ENCODE data around the gene GRHL1. TPM values are rescaled to one million over a fixed set of nuclear protein-coding genes. Genes with fewer than 3 reads are reported as not detected.

The GRHL1 gene
- total RNA-seq, 1 experiment from 2014 or later: 2.5 TPM

GRCh38 chr2:9999693-10000092 lies 48.2 kb downstream of the GRHL1 start:
- no peak overlapping the region for H2BK20ac ChIP-seq (ENCODE audit: low read depth, low read length, poor library complexity, severe bottlenecking)
- H2AFZ ChIP-seq (ENCODE audit: low read length): no peak overlapping the region
- no peak overlapping the region for H3K27ac Mint-ChIP-seq
- no peak overlapping the region for H3K14ac ChIP-seq (ENCODE audit: insufficient read depth, low read length)
- no peak for DNase-seq
- no peaks in the 10 kb centered on the region for H4K20me1 ChIP-seq (ENCODE audit: control insufficient read depth, insufficient read depth, insufficient read length)
- H3K27me3 ChIP-seq (ENCODE audit: insufficient read depth, low read length): no peaks in the 10 kb centered on the region
- no peak overlapping the region for H2BK12ac ChIP-seq (ENCODE audit: insufficient read length, low read depth, low read length)
- no peak overlapping the region for H3K4me3 Mint-ChIP-seq
- no peak overlapping the region for H3K27ac ChIP-seq (ENCODE audit: insufficient read length, low read depth, low read length)
- H3K27me3 Mint-ChIP-seq (ENCODE audit: low read depth): peaks cover 3% of the 10 kb centered on the region; the same call in 1 of the 2 replicates
- H3K18ac ChIP-seq (ENCODE audit: insufficient read length, low read depth, low read length): no peak overlapping the region
- no peaks in the 10 kb centered on the region for H3K23me2 ChIP-seq (ENCODE audit: insufficient read length, low read depth, low read length, poor library complexity, severe bottlenecking)
- H3K79me2 ChIP-seq (ENCODE audit: insufficient read depth, low read length): no peaks in the 10 kb centered on the region
- H3K4me1 Mint-ChIP-seq: peaks cover 6 to 15% of the 10 kb centered on the region in 2 experiments
- H3K9me3 Mint-ChIP-seq: no peaks in the 10 kb centered on the region
- H3K23ac ChIP-seq (ENCODE audit: insufficient read length, low read depth, low read length): no peak overlapping the region
- H2BK5ac ChIP-seq (ENCODE audit: insufficient read length, low read length): no peak overlapping the region
- no peak overlapping the region for H4K8ac ChIP-seq (replicated peaks; ENCODE audit: insufficient read length, low read depth, low read length)
- H3T11ph ChIP-seq (ENCODE audit: low read length): no peak overlapping the region
- no peaks in the 10 kb centered on the region; the same call in 1 of the 2 replicates for H3K4me1 ChIP-seq (ENCODE audit: insufficient read depth, low read length)
- no peak overlapping the region for H3K4me2 ChIP-seq (ENCODE audit: insufficient read depth, insufficient read length, low read length)
- no peak overlapping the region for H3K56ac ChIP-seq (ENCODE audit: insufficient read length, low read depth, low read length)
- no peak overlapping the region for H2BK15ac ChIP-seq (ENCODE audit: low read depth, low read length)
- peaks cover 0 to 5% (median 0%) of the 10 kb centered on the region in 3 experiments; a peak in 1 of 7 replicates for H3K36me3 Mint-ChIP-seq (ENCODE audit: insufficient read depth in 1 of 3, low read depth in 3 of 3)
- TF ChIP-seq CTCF (conservative IDR thresholded peaks at IDR 0.05): no peak
- no peak overlapping the region for H2AK5ac ChIP-seq (ENCODE audit: insufficient read length, low read length)
- H3K9ac ChIP-seq (ENCODE audit: extremely low read depth, insufficient read length, low read length): no peak overlapping the region
- no peak overlapping the region for H4K91ac ChIP-seq (ENCODE audit: insufficient read length, low read depth, low read length)
- H3K9me3 ChIP-seq (ENCODE audit: control insufficient read depth, low read depth, low read length): no peaks in the 10 kb centered on the region
- no peak overlapping the region for H2BK120ac ChIP-seq (ENCODE audit: low read depth, low read length, poor library complexity, severe bottlenecking)
- H4K5ac ChIP-seq (ENCODE audit: insufficient read length, low read depth, low read length): no peak overlapping the region
- H3K4ac ChIP-seq (ENCODE audit: low read depth, low read length): no peak overlapping the region
- no peaks in the 10 kb centered on the region for H3K79me1 ChIP-seq (ENCODE audit: insufficient read depth, low read depth, low read length, poor library complexity, severe bottlenecking)
- WGBS (ENCODE audit: extremely low coverage, insufficient read length, low lambda C conversion rate): no CpG with 5 or more reads among the region's 1 CpG
